Measurements from ENCODE around the gene APOF. TPM values are rescaled to one million over a fixed set of nuclear protein-coding genes. Genes with fewer than 3 reads are reported as not detected.

The APOF gene
- total RNA-seq, 1 donor from 2014 or later: not detected

GRCh38 chr12:56359851-56360767 is 2.5 kb downstream of the APOF start, which contains the start of gene STAT2:
STAT2 (minus strand) TSS chr12:56360107; CDS start chr12:56356571, 3,536 bp downstream.
- no peak for TF ChIP-seq EZH2phosphoT487 (IDR thresholded peaks at IDR 0.05)
- no peak for TF ChIP-seq CTCF (IDR thresholded peaks at IDR 0.05)
- no peak for TF ChIP-seq EZH2 (IDR thresholded peaks at IDR 0.05)
- Mint-ChIP-seq H3K27me3 (ENCODE audit: insufficient read depth, low read depth) (peaks cover 8% of the 10 kb centered on the region), H3K27ac (peak within 1 kb of the TSS; percentile 73), H3K9me3 (no peaks in the 10 kb centered on the region), H3K4me3 (peak within 1 kb of the TSS; percentile 96), H3K4me1 (peaks cover 17% of the 10 kb centered on the region), H3K36me3 (peaks cover 5% of the 10 kb centered on the region)
- peak within 1 kb of the TSS; percentile 8 for H3K27ac ChIP-seq
- no peaks in the 10 kb centered on the region for H3K9me3 ChIP-seq (ENCODE audit: low read depth)
- peak within 1 kb of the TSS; percentile 48 for H2AFZ ChIP-seq (replicated peaks)
- H3K4me3 ChIP-seq: peak within 1 kb of the TSS; percentile 85
- peaks cover 3% of the 10 kb centered on the region for H3K4me1 ChIP-seq
- H3K79me2 ChIP-seq (ENCODE audit: low read depth): peaks cover 22% of the 10 kb centered on the region
- no peaks in the 10 kb centered on the region for H4K20me1 ChIP-seq (ENCODE audit: low read depth)
- H3K36me3 ChIP-seq: no peaks in the 10 kb centered on the region
- DNase-seq (ENCODE audit: low spot score): peak; percentile 99
- H3K27me3 ChIP-seq: peaks cover 10% of the 10 kb centered on the region
- H3F3A ChIP-seq (ENCODE audit: low read depth): peaks cover 10% of the 10 kb centered on the region
- H3K4me2 ChIP-seq: peak within 1 kb of the TSS; percentile 83
- H3K9ac ChIP-seq: peak within 1 kb of the TSS; percentile 58

GRCh38 chr12:56358836-56359532 is 3.7 kb downstream of the APOF start:
- Histone ChIP-seq H3K4me1 (peaks cover 3% of the 10 kb centered on the region), H3K9me3 (ENCODE audit: low read depth) (no peaks in the 10 kb centered on the region), H3K4me3 (peak overlapping the region; percentile 85), H3K27ac (peak overlapping the region; percentile 8), H3K36me3 (no peaks in the 10 kb centered on the region), H3K4me2 (peak overlapping the region; percentile 82), H3K79me2 (ENCODE audit: low read depth) (peaks cover 22% of the 10 kb centered on the region), H3F3A (ENCODE audit: low read depth) (peaks cover 10% of the 10 kb centered on the region), H2AFZ (replicated peaks) (peak overlapping the region; percentile 48), H3K27me3 (peaks cover 10% of the 10 kb centered on the region), H3K9ac (peak overlapping the region; percentile 58), H4K20me1 (ENCODE audit: low read depth) (no peaks in the 10 kb centered on the region)
- peak overlapping the region; percentile 96 for H3K4me3 Mint-ChIP-seq
- H3K4me1 Mint-ChIP-seq: peaks cover 17% of the 10 kb centered on the region
- H3K9me3 Mint-ChIP-seq: no peaks in the 10 kb centered on the region
- H3K27me3 Mint-ChIP-seq (ENCODE audit: insufficient read depth, low read depth): peaks cover 6% of the 10 kb centered on the region
- no peak for DNase-seq (ENCODE audit: low spot score)
- H3K27ac Mint-ChIP-seq: no peak overlapping the region
- H3K36me3 Mint-ChIP-seq: peaks cover 7% of the 10 kb centered on the region
- TF ChIP-seq EZH2 (IDR thresholded peaks at IDR 0.05) (no peak), CTCF (IDR thresholded peaks at IDR 0.05) (no peak), EZH2phosphoT487 (IDR thresholded peaks at IDR 0.05) (no peak)

- Histone ChIP-seq H3K4me2 (no peak overlapping the region), H3K27me3 (no peaks in the 10 kb centered on the region), H3K9me3 (ENCODE audit: low read depth) (no peaks in the 10 kb centered on the region), H4K20me1 (ENCODE audit: low read depth) (no peaks in the 10 kb centered on the region), H2AFZ (replicated peaks) (no peak overlapping the region), H3K27ac (no peak overlapping the region), H3K36me3 (peaks cover 5% of the 10 kb centered on the region), H3K9ac (no peak overlapping the region), H3K4me3 (no peak overlapping the region), H3K4me1 (no peaks in the 10 kb centered on the region), H3F3A (ENCODE audit: low read depth) (no peaks in the 10 kb centered on the region), H3K79me2 (ENCODE audit: low read depth) (no peaks in the 10 kb centered on the region)
- Mint-ChIP-seq H3K27ac (no peak overlapping the region), H3K36me3 (peaks cover 32% of the 10 kb centered on the region), H3K27me3 (ENCODE audit: insufficient read depth, low read depth) (peaks cover 2% of the 10 kb centered on the region), H3K9me3 (no peaks in the 10 kb centered on the region), H3K4me3 (no peak overlapping the region), H3K4me1 (no peaks in the 10 kb centered on the region)
- no peak for DNase-seq (ENCODE audit: low spot score)
- no peak for TF ChIP-seq CTCF (IDR thresholded peaks at IDR 0.05)
- no peak for TF ChIP-seq EZH2phosphoT487 (IDR thresholded peaks at IDR 0.05)
- TF ChIP-seq EZH2 (IDR thresholded peaks at IDR 0.05): no peak
Measured at GRCh38 chr12:56351325-56351724, 11.3 kb downstream of the APOF start.
